Occipital lobe (tissue), 2 donors: ENCODE results near the gene DMC1. TPM values are rescaled to one million over a fixed set of nuclear protein-coding genes. Genes with fewer than 3 reads are reported as not detected.
"Not testable (repeated sequence)": the region's sequence is repeated elsewhere in the genome, so short reads cannot be mapped to it uniquely, and the experiment has no call there.

ENCODE experiments used
- DNase-seq: peaks from one replicate; lab custom pipeline; 2025; lab: John Stamatoyannopoulos, UW
- total RNA-seq: library from RNA; depleted of rRNA; stranded (reverse); fragments of >200 nt; gene quantifications from one replicate; pipeline ENCODE4 v1.2.3, GENCODE V29; 2014

DMC1 gene
- total RNA-seq, 1 donor from 2014 or later: 4.1 TPM

GRCh38 chr22:38470179-38470578 is 99.8 kb downstream of the DMC1 start:
- DNase-seq: not testable (repeated sequence)

DNA sequence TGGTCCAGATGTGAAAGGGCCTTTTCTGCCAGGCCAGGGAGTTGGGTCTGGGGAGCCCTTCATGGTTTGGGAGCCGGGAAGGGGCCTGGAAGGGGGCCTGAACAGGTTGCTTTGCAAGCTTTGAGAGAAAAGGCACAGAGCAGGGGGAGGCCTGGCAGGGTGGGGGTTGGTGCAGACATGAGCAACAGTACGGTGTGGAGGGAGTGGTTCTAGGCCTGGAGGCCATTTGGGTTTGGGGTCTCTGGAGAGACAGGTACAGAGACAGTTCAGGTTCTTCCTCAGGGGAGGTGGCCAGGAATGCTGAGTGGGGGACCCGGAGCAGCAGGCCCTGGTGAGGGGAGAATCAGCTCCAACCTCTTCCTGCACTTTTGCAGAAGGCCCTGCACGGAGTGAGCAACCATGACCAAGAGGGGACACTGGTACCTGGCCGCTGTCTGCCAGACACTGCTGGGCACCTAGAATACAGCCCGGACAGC is 100.6 kb downstream of the DMC1 start:
- no peak for DNase-seq

Other genes with a start within 250 kb of the DMC1 start
- gene KCNJ4, start 115.0 kb downstream of the DMC1 start, total RNA-seq: 9.7 TPM
- 0.94 TPM for gene KDELR3, start 102.1 kb downstream of the DMC1 start, total RNA-seq
- 646 TPM for gene DDX17, start 63.9 kb downstream of the DMC1 start, total RNA-seq
- 3.7 TPM for gene FAM227A, start 86.2 kb upstream of the DMC1 start, total RNA-seq
- 16.5 TPM for gene CBY1, start 86.5 kb upstream of the DMC1 start, total RNA-seq
- gene TOMM22, start 111.8 kb upstream of the DMC1 start, total RNA-seq: 54.7 TPM
- 66.1 TPM for gene JOSD1, start 130.8 kb upstream of the DMC1 start, total RNA-seq
- 32.1 TPM for gene GTPBP1, start 135.8 kb upstream of the DMC1 start, total RNA-seq
- 78.1 TPM for gene SUN2, start 185.8 kb upstream of the DMC1 start, total RNA-seq
- gene DNAL4, start 224.0 kb upstream of the DMC1 start, total RNA-seq: 17.3 TPM